ENCODE measurements around the gene PSMD9. TPM values are rescaled to one million over a fixed set of nuclear protein-coding genes. Genes with fewer than 3 reads are reported as not detected.

PSMD9 gene
- total and polyA plus RNA-seq, 10 of the 15 experiments (the other 5 are each of a cell fraction or from before 2014, with no cell fraction given): 14.6 to 152 (median 58.1) TPM

DNA sequence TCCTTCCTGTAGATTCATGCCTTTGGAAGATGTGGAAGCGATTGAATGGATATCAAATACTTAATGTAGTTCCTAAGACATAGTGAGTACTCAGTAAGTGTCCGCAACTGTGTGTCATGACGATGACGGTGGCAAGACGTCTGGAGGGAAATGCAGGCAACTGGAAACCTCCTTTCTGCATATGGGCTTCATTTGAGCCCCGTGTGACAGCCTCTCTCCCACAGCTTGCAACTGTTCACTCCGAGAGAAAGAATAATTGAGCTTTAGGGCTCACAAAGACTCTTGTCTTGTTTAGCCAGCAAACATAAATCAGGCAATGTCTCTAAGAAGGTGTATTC lies 36.7 kb downstream of the PSMD9 start (continued):
- TF ChIP-seq CHD2 (IDR thresholded peaks at IDR 0.05; ENCODE audit: borderline replicate concordance, low read depth, low read length) (no peak), ATF3 (IDR thresholded peaks at IDR 0.05; ENCODE audit: borderline replicate concordance, extremely low read depth, low read depth, low read length) (no peak), MTA2 (IDR thresholded peaks at IDR 0.05; ENCODE audit: low read depth) (no peak), ETV6 (conservative IDR thresholded peaks at IDR 0.05 in 1 of 2, IDR thresholded peaks at IDR 0.05 in 1 of 2; ENCODE audit: borderline replicate concordance in 1 of 2, low read depth in 1 of 2) (no peak), NR2C2 (IDR thresholded peaks at IDR 0.05; ENCODE audit: borderline replicate concordance, control insufficient read depth, insufficient read length, low read depth) (no peak)
- TF ChIP-seq, protein P1, sequence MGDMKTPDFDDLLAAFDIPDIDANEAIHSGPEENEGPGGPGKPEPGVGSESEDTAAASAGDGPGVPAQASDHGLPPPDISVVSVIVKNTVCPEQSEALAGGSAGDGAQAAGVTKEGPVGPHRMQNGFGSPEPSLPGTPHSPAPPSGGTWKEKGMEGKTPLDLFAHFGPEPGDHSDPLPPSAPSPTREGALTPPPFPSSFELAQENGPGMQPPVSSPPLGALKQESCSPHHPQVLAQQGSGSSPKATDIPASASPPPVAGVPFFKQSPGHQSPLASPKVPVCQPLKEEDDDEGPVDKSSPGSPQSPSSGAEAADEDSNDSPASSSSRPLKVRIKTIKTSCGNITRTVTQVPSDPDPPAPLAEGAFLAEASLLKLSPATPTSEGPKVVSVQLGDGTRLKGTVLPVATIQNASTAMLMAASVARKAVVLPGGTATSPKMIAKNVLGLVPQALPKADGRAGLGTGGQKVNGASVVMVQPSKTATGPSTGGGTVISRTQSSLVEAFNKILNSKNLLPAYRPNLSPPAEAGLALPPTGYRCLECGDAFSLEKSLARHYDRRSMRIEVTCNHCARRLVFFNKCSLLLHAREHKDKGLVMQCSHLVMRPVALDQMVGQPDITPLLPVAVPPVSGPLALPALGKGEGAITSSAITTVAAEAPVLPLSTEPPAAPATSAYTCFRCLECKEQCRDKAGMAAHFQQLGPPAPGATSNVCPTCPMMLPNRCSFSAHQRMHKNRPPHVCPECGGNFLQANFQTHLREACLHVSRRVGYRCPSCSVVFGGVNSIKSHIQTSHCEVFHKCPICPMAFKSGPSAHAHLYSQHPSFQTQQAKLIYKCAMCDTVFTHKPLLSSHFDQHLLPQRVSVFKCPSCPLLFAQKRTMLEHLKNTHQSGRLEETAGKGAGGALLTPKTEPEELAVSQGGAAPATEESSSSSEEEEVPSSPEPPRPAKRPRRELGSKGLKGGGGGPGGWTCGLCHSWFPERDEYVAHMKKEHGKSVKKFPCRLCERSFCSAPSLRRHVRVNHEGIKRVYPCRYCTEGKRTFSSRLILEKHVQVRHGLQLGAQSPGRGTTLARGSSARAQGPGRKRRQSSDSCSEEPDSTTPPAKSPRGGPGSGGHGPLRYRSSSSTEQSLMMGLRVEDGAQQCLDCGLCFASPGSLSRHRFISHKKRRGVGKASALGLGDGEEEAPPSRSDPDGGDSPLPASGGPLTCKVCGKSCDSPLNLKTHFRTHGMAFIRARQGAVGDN (IDR thresholded peaks at IDR 0.05): no peak

All from GM12878 (cell line).